ENCODE data around the gene HRCT1.
A peak's percentile ranks its signal among the peaks of the same experiment; 100 is the strongest.

The HRCT1 gene

GRCh38 chr9:35948901-35949318 is 42.9 kb downstream of the HRCT1 start:
- no peak for TF ChIP-seq CTCF (IDR thresholded peaks at IDR 0.05; ENCODE audit: low read depth, low read length, missing control alignments)
- no peak overlapping the region for H3K4me3 ChIP-seq (replicated peaks; ENCODE audit: low read depth, low read length)
- DNase-seq (ENCODE audit: extremely low read depth, low read depth), result no peak

GRCh38 chr9:35951736-35952135 is 45.7 kb downstream of the HRCT1 start:
- DNase-seq (ENCODE audit: extremely low read depth, low read depth), result no peak
- H3K4me3 ChIP-seq (replicated peaks; ENCODE audit: low read depth, low read length), result no peak overlapping the region
- no peak for TF ChIP-seq CTCF (IDR thresholded peaks at IDR 0.05; ENCODE audit: low read depth, low read length, missing control alignments)

GRCh38 chr9:35952526-35953191 is 46.7 kb downstream of the HRCT1 start:
- TF ChIP-seq CTCF (IDR thresholded peaks at IDR 0.05; ENCODE audit: low read depth, low read length, missing control alignments), result no peak
- no peak overlapping the region for H3K4me3 ChIP-seq (replicated peaks; ENCODE audit: low read depth, low read length)
- no peak for DNase-seq (ENCODE audit: extremely low read depth, low read depth)

GRCh38 chr9:35954942-35955546 is 49.0 kb downstream of the HRCT1 start:
- no peak overlapping the region for H3K4me3 ChIP-seq (replicated peaks; ENCODE audit: low read depth, low read length)
- TF ChIP-seq CTCF (IDR thresholded peaks at IDR 0.05; ENCODE audit: low read depth, low read length, missing control alignments), result peak; percentile 85
- DNase-seq (ENCODE audit: extremely low read depth, low read depth), result peak; percentile 74

- no peak for TF ChIP-seq CTCF (IDR thresholded peaks at IDR 0.05; ENCODE audit: low read depth, low read length, missing control alignments)
- no peak overlapping the region for H3K4me3 ChIP-seq (replicated peaks; ENCODE audit: low read depth, low read length)
Observed at GRCh38 chr9:35956651-35957050, 50.6 kb downstream of the HRCT1 start.

More at GRCh38 chr9:35956651-35957050, 50.6 kb downstream of the HRCT1 start:
- no peak for DNase-seq (ENCODE audit: extremely low read depth, low read depth)
